GM18499 (cell line): ENCODE measurements around the gene ATG10.
"Not testable (repeated sequence)": the region's sequence is repeated elsewhere in the genome, so short reads cannot be mapped to it uniquely, and the experiment has no call there.

Experiments
- ATAC-seq: cut with Tn5 transposase; IDR thresholded peaks from one replicate; pipeline ENCODE4 v1.9.1; 2021; ENCODE audit warnings: moderate number of reproducible peaks; ENCODE audit not compliant: insufficient read depth, unreplicated experiment

Gene ATG10

DNA sequence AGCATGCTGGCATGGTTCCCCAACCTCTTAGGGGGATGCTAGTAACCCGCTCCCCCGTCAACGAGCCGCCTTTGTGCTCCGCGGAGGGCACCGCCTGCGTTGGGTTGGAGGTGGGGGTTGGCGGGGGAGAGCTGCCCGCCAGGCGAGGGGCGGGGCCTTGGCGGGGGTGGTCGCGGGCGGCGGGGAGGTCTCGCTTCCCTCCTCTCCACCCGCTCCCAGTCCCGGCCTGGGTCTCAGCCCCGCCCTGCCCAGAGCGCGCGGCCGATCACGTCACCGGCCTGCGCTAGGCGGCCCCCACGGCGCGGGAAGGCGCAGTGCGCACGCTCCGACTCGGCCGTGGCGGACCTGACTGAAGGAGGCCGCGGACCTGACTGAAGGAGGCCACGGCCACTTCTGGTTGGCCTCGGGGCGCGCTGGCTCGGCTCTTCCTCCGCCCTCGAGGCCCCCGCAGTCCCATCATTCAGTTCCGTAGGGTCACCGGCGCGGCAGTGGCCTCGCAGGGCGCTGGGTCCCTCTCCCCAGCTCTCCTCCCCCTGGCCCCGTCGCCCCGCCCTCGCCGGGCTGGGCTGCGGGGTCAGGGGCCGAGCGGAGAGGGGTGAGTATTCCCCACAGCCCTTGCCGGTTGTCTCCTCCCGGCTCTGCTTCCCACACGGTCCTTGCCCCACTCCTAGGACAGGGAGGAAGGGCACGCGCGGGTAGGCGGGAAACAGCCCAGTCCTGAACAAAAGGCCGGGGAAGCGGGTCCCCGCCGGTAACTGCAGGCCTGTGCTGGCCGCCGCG, at the start of gene ATG10:
ATG10 (plus strand) TSS at position 312 of the 780 bp plus-strand sequence. CDS start 15,548 bp downstream, outside the sequence.
- peak; percentile 81 for ATAC-seq

DNA sequence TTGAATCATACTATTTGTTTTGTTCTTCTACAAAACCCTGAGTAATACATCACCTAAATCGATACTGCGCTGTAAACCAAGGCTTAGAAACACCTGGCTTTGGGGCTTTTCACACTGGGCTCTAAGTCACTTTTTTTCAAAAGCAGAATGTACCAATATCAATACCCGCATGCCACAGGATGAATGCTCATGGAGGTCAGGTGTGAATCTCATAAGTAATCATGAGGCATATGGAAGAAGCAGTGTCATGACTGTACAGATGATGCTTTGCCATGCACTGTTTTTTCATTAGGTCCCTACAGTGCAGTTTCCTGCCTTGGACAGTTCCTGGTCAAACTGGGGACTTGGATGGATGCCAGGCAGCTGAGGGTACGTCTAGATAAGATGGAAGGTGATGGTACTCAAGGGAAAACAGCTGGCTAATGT, 49.0 kb upstream of the ATG10 start:
- no peak for ATAC-seq

GRCh38 chr5:81924442-81924841, 47.4 kb upstream of the ATG10 start:
- no peak for ATAC-seq

GRCh38 chr5:81925009-81925408, 46.8 kb upstream of the ATG10 start:
- ATAC-seq: no peak

GRCh38 chr5:81925981-81926380, 45.8 kb upstream of the ATG10 start:
- no peak for ATAC-seq

DNA sequence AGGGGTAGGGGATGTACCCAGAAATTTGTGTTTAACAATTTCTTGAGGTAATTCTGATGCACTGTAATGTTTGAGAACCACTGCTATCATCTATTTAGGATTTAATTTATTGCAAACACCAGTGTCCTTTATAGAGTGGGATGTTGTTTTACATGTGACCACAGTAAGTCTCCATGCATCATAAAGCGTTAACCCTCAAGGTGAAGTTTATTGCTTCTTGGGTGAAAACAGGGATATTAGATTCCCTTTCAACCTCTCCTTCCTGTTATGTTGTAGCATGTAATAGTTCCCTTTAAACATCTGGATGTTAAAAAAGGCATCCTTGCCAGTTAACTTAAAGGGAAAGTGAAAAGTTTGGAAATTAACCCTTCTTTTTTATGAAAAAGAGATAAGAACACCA, 35.8 kb upstream of the ATG10 start:
- no peak for ATAC-seq

GRCh38 chr5:81936750-81937149, 35.1 kb upstream of the ATG10 start:
- ATAC-seq: no peak

DNA sequence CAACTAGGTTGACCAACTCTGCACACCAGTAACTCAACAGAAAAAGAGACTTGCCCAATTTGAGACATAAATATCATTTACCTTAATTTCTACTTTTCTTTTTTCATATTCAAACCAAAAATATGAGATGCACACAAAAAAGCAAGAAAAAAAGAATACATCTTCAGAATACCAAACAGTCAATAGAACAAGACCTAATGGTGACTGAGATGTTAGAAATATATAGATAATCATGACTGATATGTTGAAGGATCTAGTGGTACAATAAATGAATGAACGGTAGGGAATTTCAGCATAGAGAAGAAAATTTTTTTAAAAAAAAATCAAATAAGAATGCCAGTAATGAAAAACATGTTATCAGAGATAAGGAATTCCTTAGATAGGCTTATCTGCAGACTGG, 29.1 kb upstream of the ATG10 start:
- no peak for ATAC-seq

GRCh38 chr5:81948349-81948748, 23.5 kb upstream of the ATG10 start:
- ATAC-seq: no peak

GRCh38 chr5:81949462-81949861, 22.4 kb upstream of the ATG10 start:
- no peak for ATAC-seq

DNA sequence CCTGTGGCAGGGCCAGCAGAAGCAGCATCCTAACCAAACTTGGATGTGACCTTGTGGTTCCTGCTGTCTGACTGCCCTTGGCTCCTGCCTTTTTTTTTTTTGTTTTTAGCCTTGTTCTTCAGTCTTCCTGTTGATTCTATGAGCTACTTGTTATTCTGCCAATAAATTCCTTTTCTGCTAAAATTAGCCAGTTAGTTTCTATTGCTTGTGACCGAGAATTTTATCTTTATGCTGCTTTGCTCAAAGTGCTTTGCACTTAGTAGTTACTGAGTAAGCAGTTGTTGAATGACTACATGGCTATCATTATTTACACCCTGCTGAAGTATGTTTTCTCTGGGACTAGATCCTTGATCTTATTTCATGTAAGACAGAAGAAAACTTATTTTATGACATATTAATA, 20.8 kb upstream of the ATG10 start:
- no peak for ATAC-seq

- ATAC-seq: not testable (repeated sequence)
These were observed 17.0 kb upstream of the ATG10 start for GRCh38 chr5:81954796-81955195.

- not testable (repeated sequence) for ATAC-seq
These were observed 13.7 kb upstream of the ATG10 start for GRCh38 chr5:81958129-81958528.

DNA sequence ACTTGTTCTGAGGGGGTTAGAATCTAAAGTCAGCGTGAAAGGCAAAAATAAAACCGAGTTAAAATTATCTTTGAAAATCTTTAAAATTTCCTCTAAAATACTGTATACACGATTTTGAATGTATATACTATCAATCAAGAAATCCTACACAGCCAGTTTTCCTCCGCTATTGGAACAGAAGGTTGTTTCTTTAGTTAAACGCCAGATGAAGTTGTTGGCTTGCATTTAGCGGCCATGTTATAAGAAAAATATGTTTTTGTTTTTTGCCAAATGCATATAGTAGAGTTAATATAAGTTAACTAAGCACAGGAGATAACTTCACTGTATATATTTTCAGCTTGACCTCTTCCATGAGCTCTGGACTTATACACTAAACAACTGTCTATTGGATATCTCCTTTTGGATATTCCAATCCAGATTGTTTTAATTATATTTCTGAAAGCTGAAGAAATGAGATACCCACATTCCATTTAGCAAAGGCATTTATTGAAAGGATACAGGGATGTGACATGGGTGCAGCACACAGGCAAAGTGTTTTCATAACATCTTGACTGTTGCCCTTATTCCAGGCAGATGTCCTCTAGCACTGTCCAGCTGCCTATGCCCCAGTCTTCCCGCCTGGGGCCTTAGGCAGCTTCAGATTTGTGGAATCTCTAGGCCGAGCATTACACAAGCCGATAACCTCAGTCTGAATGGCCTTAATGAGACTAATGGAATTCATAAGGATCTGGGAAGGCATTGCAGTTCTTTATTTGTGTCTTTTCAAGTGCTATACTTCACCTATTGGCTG, 10.0 kb upstream of the ATG10 start:
- ATAC-seq: no peak

DNA sequence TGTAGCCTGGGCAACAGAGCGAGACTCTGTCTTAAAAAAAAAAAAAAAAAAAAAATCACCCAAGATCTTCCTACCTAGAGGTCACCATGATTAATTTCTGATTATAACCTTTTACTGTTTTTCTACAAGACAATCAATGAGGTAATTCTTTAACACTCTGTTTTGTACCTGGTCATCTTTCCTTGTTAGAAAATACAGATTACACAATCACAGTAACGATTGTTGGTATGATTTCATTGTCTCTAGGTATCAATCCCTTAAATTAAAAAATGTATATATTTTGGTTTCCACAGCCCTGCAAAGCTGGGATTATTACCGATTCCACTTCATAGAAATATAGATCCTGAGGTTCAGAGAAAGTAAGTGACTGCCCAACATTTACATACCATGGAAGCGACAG, 8.3 kb upstream of the ATG10 start:
- no peak for ATAC-seq

GRCh38 chr5:81965524-81965923, 6.3 kb upstream of the ATG10 start:
- no peak for ATAC-seq

- ATAC-seq: no peak
These were observed 2.6 kb upstream of the ATG10 start for GRCh38 chr5:81969226-81969625.

DNA sequence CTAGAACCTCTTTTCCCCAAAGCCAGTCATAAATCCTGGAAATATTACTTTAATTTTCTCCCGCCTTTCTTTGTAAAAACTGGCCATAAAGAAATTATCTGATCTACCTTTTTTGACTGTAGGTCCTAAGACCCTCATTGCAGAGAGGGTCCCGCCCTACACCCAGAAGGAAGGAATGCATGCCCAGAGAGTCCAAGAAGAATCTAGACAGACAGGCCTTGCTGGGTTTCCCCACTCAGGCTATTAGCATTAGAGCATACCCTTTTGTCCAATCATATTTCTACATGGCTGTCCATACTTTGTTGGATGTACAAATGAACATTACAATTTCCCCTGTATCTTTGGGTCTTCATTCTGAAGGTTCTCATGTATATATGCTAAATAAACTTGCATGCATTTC, 1.9 kb upstream of the ATG10 start:
- no peak for ATAC-seq

DNA sequence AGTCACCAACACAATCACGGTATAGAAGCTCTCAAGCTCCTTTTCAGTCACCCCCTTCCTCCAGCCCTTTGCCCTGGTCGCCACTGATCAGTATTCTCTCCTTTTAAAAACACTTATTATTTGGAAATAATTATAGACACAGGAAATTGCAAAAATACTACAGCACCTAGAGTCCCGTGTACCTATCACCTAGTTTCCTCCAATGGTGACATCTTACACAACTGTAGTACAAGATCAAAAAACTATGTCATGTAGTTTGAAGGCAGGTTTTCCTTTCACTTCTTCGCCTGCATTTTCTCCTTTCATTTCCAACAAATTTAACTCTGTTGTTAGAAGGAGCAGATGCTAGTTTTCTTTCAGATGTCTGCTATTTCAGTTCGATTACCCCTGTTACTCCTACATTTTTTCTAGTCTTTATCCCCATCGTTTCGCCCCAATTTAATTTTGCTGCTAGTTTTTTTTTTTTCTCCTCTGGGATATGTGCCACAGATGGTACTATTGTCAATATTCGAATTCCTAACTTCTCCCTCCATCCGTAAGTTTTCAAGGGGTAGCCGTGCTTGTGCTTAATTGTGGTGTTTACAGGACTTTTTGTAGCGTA, 612 bp upstream of the ATG10 start:
- ATAC-seq: peak; percentile 16

DNA sequence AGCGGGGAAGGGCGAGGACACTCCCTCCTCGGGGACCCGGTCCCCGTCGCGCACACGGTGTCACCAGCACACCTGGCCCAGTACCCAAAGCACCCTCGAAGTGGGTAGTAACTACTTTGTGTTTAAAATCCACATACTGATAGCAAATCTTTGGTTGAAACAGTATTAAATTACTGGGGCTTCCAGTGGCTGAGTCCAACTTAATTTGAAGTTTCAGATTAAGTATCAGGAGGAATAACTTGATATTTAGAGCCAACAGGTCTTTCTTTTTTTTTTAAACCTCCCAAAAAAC, 615 bp downstream of the ATG10 start:
- peak; percentile 16 for ATAC-seq

- ATAC-seq: no peak
These were observed 8.3 kb downstream of the ATG10 start for GRCh38 chr5:81980160-81980559.
